ENCODE measurements around the gene SNRPN.
"Not testable (repeated sequence)": the region's sequence is repeated elsewhere in the genome, so short reads cannot be mapped to it uniquely, and the experiment has no call there.

The SNRPN gene

DNA sequence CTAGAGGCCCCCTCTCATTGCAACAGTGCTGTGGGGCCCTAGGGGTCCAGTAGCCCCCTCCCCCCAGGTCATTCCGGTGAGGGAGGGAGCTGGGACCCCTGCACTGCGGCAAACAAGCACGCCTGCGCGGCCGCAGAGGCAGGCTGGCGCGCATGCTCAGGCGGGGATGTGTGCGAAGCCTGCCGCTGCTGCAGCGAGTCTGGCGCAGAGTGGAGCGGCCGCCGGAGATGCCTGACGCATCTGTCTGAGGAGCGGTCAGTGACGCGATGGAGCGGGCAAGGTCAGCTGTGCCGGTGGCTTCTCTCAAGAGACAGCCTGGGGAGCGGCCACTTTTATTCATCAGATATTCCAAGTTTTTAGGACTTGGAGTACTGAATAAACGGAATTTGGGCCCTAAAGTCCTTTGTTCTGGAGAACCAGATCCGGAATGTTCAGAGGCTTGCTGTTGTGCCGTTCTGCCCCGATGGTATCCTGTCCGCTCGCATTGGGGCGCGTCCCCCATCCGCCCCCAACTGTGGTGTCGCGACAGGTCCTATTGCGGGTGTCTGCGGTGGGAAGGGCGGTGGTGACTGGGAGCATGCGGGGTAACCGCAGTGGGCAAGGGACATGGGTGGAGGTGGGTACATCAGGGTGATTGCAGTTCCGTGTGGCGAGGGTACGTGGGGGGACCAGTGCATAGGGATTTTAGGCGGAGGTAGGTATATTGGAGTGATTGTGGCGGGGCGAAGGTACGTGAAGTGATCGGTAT lies at the start of gene SNRPN, which contains the start of gene SNURF:
TSS of gene SNRPN (plus strand) at position 205 of the 748 bp plus-strand sequence. CDS start 19,467 bp downstream, outside the sequence.
TSS of gene SNURF (plus strand) at position 205 of the 748 bp plus-strand sequence. CDS start at position 267, 62 bp downstream.
- Histone ChIP-seq H3K4me1 (no peaks in the 10 kb centered on the region), H3K27me3 (ENCODE audit: control insufficient read depth, insufficient read depth, low read length) (no peaks in the 10 kb centered on the region), H3K4me2 (ENCODE audit: low read length) (peak within 1 kb of the TSS; percentile 44), H3K27ac (peak within 1 kb of the TSS; percentile 99), H3K36me3 (ENCODE audit: control insufficient read depth, insufficient read depth, low read length) (no peaks in the 10 kb centered on the region), H3K79me2 (peaks cover 22% of the 10 kb centered on the region), H2AFZ (peak within 1 kb of the TSS; percentile 81), H3K9me3 (ENCODE audit: control insufficient read depth, low read length) (no peaks in the 10 kb centered on the region), H3K9ac (peak within 1 kb of the TSS; percentile 80), H3K4me3 (ENCODE audit: low read depth, low read length) (peak within 1 kb of the TSS; percentile 79)
- no peak for TF ChIP-seq CTCF (IDR thresholded peaks at IDR 0.05)

- Histone ChIP-seq H3K4me1 (no peaks in the 10 kb centered on the region), H3K79me2 (no peaks in the 10 kb centered on the region), H3K9ac (no peak overlapping the region), H3K36me3 (ENCODE audit: control insufficient read depth, insufficient read depth, low read length) (no peaks in the 10 kb centered on the region), H3K4me3 (ENCODE audit: low read depth, low read length) (no peak overlapping the region), H3K27ac (no peak overlapping the region), H3K27me3 (ENCODE audit: control insufficient read depth, insufficient read depth, low read length) (no peaks in the 10 kb centered on the region), H2AFZ (no peak overlapping the region), H3K9me3 (ENCODE audit: control insufficient read depth, low read length) (no peaks in the 10 kb centered on the region), H3K4me2 (ENCODE audit: low read length) (no peak overlapping the region)
- no peak for TF ChIP-seq CTCF (IDR thresholded peaks at IDR 0.05)
Observed at GRCh38 chr15:24916305-24917009, 38.3 kb upstream of the SNRPN start.

DNA sequence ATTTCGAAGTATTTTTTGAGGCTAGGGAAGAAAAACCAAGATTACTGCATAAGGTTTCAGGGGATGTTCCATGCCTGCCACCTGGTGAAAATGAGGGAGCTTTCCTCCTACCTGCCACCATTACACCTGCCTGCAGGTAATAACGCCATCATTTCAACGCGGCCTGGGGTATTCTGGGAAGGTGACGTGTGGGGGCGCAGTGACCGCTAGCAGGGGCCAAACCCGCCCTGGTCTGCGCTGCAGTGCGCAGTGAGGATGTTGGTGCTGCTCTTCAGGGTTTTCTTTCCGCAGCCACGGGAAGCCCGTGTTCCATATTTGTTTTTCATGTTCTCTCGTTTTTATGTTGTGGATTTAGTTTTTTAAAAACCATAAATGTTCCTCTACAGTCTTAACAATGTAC lies 37.4 kb upstream of the SNRPN start:
- no peak overlapping the region for H3K27ac ChIP-seq
- no peaks in the 10 kb centered on the region for H3K9me3 ChIP-seq (ENCODE audit: control insufficient read depth, low read length)
- no peak for TF ChIP-seq CTCF (IDR thresholded peaks at IDR 0.05)
- H3K4me1 ChIP-seq, result no peaks in the 10 kb centered on the region
- H3K4me2 ChIP-seq (ENCODE audit: low read length), result no peak overlapping the region
- no peak overlapping the region for H3K4me3 ChIP-seq (ENCODE audit: low read depth, low read length)
- no peak overlapping the region for H3K9ac ChIP-seq
- no peaks in the 10 kb centered on the region for H3K27me3 ChIP-seq (ENCODE audit: control insufficient read depth, insufficient read depth, low read length)
- no peaks in the 10 kb centered on the region for H3K79me2 ChIP-seq
- no peaks in the 10 kb centered on the region for H3K36me3 ChIP-seq (ENCODE audit: control insufficient read depth, insufficient read depth, low read length)
- no peak overlapping the region for H2AFZ ChIP-seq

DNA sequence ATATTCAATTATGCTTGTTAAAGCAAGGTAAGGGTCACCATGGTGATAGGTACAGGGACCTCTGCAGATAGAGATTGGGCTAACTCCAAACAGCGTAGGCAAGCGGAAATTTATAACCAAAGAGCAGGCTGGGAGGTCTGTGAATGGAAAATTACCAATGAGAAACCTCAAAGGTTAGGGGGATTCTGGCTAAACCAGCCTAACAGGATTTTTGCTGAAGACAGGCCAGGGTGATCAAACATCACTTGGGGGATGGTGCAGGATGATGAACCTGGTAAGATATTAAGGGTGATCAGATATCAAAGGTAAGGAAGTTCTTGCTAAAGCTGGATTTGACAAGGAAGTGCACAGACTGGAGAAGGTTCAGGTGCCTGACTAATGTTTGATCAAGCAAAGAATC lies 35.3 kb upstream of the SNRPN start:
- TF ChIP-seq CTCF (IDR thresholded peaks at IDR 0.05), result no peak
- no peak overlapping the region for H3K4me3 ChIP-seq (ENCODE audit: low read depth, low read length)
- H3K4me1 ChIP-seq, result no peaks in the 10 kb centered on the region
- no peaks in the 10 kb centered on the region for H3K36me3 ChIP-seq (ENCODE audit: control insufficient read depth, insufficient read depth, low read length)
- H3K27ac ChIP-seq, result no peak overlapping the region
- no peak overlapping the region for H3K4me2 ChIP-seq (ENCODE audit: low read length)
- H3K9me3 ChIP-seq (ENCODE audit: control insufficient read depth, low read length), result no peaks in the 10 kb centered on the region
- H2AFZ ChIP-seq, result no peak overlapping the region
- no peaks in the 10 kb centered on the region for H3K79me2 ChIP-seq
- H3K27me3 ChIP-seq (ENCODE audit: control insufficient read depth, insufficient read depth, low read length), result no peaks in the 10 kb centered on the region
- H3K9ac ChIP-seq, result no peak overlapping the region

- not testable (repeated sequence) for H3K27me3 ChIP-seq (ENCODE audit: control insufficient read depth, insufficient read depth, low read length); H3K79me2 ChIP-seq; H3K9me3 ChIP-seq (ENCODE audit: control insufficient read depth, low read length); H3K4me2 ChIP-seq (ENCODE audit: low read length); H3K4me1 ChIP-seq; H3K36me3 ChIP-seq (ENCODE audit: control insufficient read depth, insufficient read depth, low read length); H3K4me3 ChIP-seq (ENCODE audit: low read depth, low read length); H2AFZ ChIP-seq; H3K9ac ChIP-seq; H3K27ac ChIP-seq
Observed at GRCh38 chr15:24922781-24923180, 32.0 kb upstream of the SNRPN start.
